B cell (primary cell): ENCODE measurements around the gene SERHL2. TPM values are rescaled to one million over a fixed set of nuclear protein-coding genes. Genes with fewer than 3 reads are reported as not detected.
A peak's percentile ranks its signal among the peaks of the same experiment; 100 is the strongest.

Experiments used
- ATAC-seq: fragments of 200-7000 bp; cut with Tn5 transposase; one replicate; pipeline ENCODE4 v1.10.0; 2021; ENCODE audit warnings: low read depth, mild to moderate bottlenecking, moderate number of reproducible peaks, moderate library complexity
- CTCF ChIA-PET: fragments of 350-600 bp; sonication (Branson Sonifier 250); formaldehyde crosslinking; loops from one replicate; lab custom pipeline; 2021; ENCODE audit warnings: antibody characterized with exemption, inconsistent platforms; lab: Charles Lee
- POLR2A ChIA-PET: fragments of 350-600 bp; sonication (Branson Sonifier 250); formaldehyde crosslinking; loops from one replicate; lab custom pipeline; 2021; ENCODE audit warnings: antibody characterized with exemption; lab: Charles Lee
- DNase-seq: peaks from one replicate; pipeline ENCODE4 v3.0.0; 2013
- H2AFZ ChIP-seq: 2 replicates; pipeline ENCODE4 v1.6.1; 2012; ENCODE audit warnings: mild to moderate bottlenecking, low read depth, low read length; ENCODE audit not compliant: insufficient read depth, poor library complexity, severe bottlenecking
- H3K27ac ChIP-seq, 2 donors: 1 replicate in 1 of 2; 2 replicates in 1 of 2; pipeline ENCODE4 v1.5.1; 2012 to 2013; ENCODE audit warnings: low read length in 2 of 2, mild to moderate bottlenecking in 2 of 2, moderate library complexity in 1 of 2
- H3K27me3 ChIP-seq, 4 experiments: fragments of 200-600 bp in 1 of 4; sonication (generic) in 1 of 4; replicated peaks in 1 of 4; 1 replicate in 2 of 4; 2 replicates in 2 of 4; pipeline versions ENCODE4 v1.6.1 to v1.7.0; 2013 to 2016; ENCODE audit warnings: low read length in 3 of 4, mild to moderate bottlenecking in 2 of 4, mixed read lengths in 1 of 4, moderate library complexity in 1 of 4; ENCODE audit not compliant: insufficient read depth in 4 of 4, control insufficient read depth in 3 of 4; ENCODE audit errors: control extremely low read depth in 1 of 4
- H3K36me3 ChIP-seq, 2 experiments: replicated peaks in 1 of 2; 1 replicate in 1 of 2; 2 replicates in 1 of 2; pipeline versions ENCODE4 v1.6.1 to v1.7.1; 2013; ENCODE audit warnings: low read length in 1 of 2; ENCODE audit not compliant: insufficient read depth in 2 of 2, control insufficient read depth in 1 of 2; ENCODE audit errors: control extremely low read depth in 1 of 2, extremely low read depth in 1 of 2
- H3K4me1 ChIP-seq, 2 donors: fragments of 200-600 bp in 1 of 2; sonication (generic) in 1 of 2; 1 replicate in 1 of 2; 2 replicates in 1 of 2; pipeline versions ENCODE4 v1.5.1 to v1.6.1; 2013 to 2017; ENCODE audit warnings: low read length in 2 of 2; ENCODE audit not compliant: control insufficient read depth in 2 of 2, insufficient read depth in 2 of 2
- H3K4me2 ChIP-seq: replicated peaks from 2 replicates; pipeline ENCODE3; 2012; ENCODE audit warnings: mild to moderate bottlenecking, low read depth, low read length; ENCODE audit not compliant: poor library complexity, severe bottlenecking
- H3K4me3 ChIP-seq, 5 experiments: fragments of 200-600 bp in 1 of 5; sonication (generic) in 1 of 5; 1 replicate in 3 of 5; 2 replicates in 2 of 5; pipeline versions ENCODE4 v1.5.1 to v1.7.0; 2011 to 2016; ENCODE audit warnings: low read length in 4 of 5, mild to moderate bottlenecking in 4 of 5, low read depth in 2 of 5, control low read depth in 1 of 5, moderate library complexity in 1 of 5; ENCODE audit not compliant: insufficient read depth in 1 of 5; ENCODE audit errors: control extremely low read depth in 1 of 5, extremely low read depth in 1 of 5
- H3K79me2 ChIP-seq: fragments of 200-600 bp; sonication (generic); one replicate; pipeline ENCODE4 v1.6.0; 2016; ENCODE audit warnings: low read length; ENCODE audit not compliant: control insufficient read depth, insufficient read depth
- H3K9ac ChIP-seq: fragments of 200-600 bp; sonication (generic); 2 replicates; pipeline ENCODE4 v1.6.1; 2017; ENCODE audit warnings: mild to moderate bottlenecking, low read length, moderate library complexity
- H3K9me3 ChIP-seq, 3 donors: one replicate each; pipeline versions ENCODE4 v1.6.1 to v1.7.1; 2013; ENCODE audit warnings: low read length in 2 of 3; ENCODE audit not compliant: control insufficient read depth in 2 of 3, insufficient read depth in 1 of 3; ENCODE audit errors: control extremely low read depth in 1 of 3
- H4K20me1 ChIP-seq: 2 replicates; pipeline ENCODE4 v1.6.0; 2012; ENCODE audit warnings: mild to moderate bottlenecking, low read length; ENCODE audit not compliant: insufficient read depth, control insufficient read depth, poor library complexity, severe bottlenecking
- H3K27ac Mint-ChIP-seq: one replicate; pipeline ENCODE4 v1.8.0; 2021; ENCODE audit warnings: mixed read lengths
- H3K27me3 Mint-ChIP-seq: one replicate; pipeline ENCODE4 v1.8.0; 2021; ENCODE audit warnings: mixed read lengths
- H3K4me1 Mint-ChIP-seq: one replicate; pipeline ENCODE4 v1.8.0; 2021; ENCODE audit warnings: mixed read lengths
- H3K4me3 Mint-ChIP-seq: one replicate; pipeline ENCODE4 v1.8.0; 2021; ENCODE audit warnings: mixed read lengths
- H3K9me3 Mint-ChIP-seq: one replicate; pipeline ENCODE4 v1.8.0; 2022; ENCODE audit warnings: mixed read lengths; ENCODE audit not compliant: insufficient read depth
- CTCF ChIP-seq: fragments of 200-600 bp; IDR thresholded peaks from one replicate; pipeline ENCODE4 v1.8.0; 2022; ENCODE audit warnings: antibody characterized with exemption, mild to moderate bottlenecking
- EZH2 ChIP-seq: IDR thresholded peaks from 2 replicates; pipeline ENCODE4 v1.6.1; 2012; ENCODE audit warnings: borderline replicate concordance, low read depth, mild to moderate bottlenecking, moderate library complexity, low read length; ENCODE audit not compliant: insufficient read depth, poor library complexity, severe bottlenecking
- WGBS: methylation state at CpG from one replicate; pipeline ENCODE4 v1.1.5; 2013; ENCODE audit warnings: missing lambda C conversion rate; ENCODE audit not compliant: insufficient coverage; 5-methylcytosine and 5-hydroxymethylcytosine counted together
- intact Hi-C: fragments of 100-400 bp; cut with micrococcal nuclease; formaldehyde crosslinking; loops from one replicate; pipeline ENCODE4 v1.10.0; 2022
- polyA plus RNA-seq: library from polyadenylated mRNA; depleted of rRNA; stranded (reverse); fragments of >200 nt; gene quantifications from 2 replicates; pipeline ENCODE4 v1.2.3, GENCODE V29; 2012
- total RNA-seq, 2 donors: library from RNA; stranded (reverse); fragments of 120-200 nt in 1 of 2; gene quantifications; 1 replicate in 1 of 2; 2 replicates in 1 of 2; pipeline versions ENCODE4 v1.2.3 to v1.2.4, GENCODE V29; 2013 to 2022

SERHL2 gene
- total and polyA plus RNA-seq, 2 donors (not counting 1 experiment from before 2014, with no cell fraction given), result 5.5 to 7.3 TPM

- Histone ChIP-seq H3K9ac (no peak overlapping the region), H3K4me2 (peak overlapping the region; percentile 31), H3K79me2 (no peaks in the 10 kb centered on the region), H3K27ac (no peak overlapping the region), H3K9me3 (no peaks in the 10 kb centered on the region), H3K27me3 (no peaks in the 10 kb centered on the region), H3K36me3 (peaks cover 0 to 33% of the 10 kb centered on the region in 2 experiments), H3K4me3 (no peak overlapping the region), H3K4me1 (peaks cover 18 to 37% of the 10 kb centered on the region in 2 donors), H2AFZ (no peak overlapping the region), H4K20me1 (no peaks in the 10 kb centered on the region)
- 57% methylated on average over 10 of the region's 11 CpGs for whole genome bisulfite sequencing
- DNase-seq (peak; percentile 78), ATAC-seq (peak; percentile 71)
- H3K27ac Mint-ChIP-seq, result peak overlapping the region; percentile 83
- no peak for TF ChIP-seq EZH2
- peak; percentile 80 for TF ChIP-seq CTCF
- H3K9me3 Mint-ChIP-seq, result no peaks in the 10 kb centered on the region
- H3K27me3 Mint-ChIP-seq, result no peaks in the 10 kb centered on the region
- POLR2A ChIA-PET, result interaction anchor here (2.2 kb wide), 1 partner anchor 28 kb away, joined by 13 read pairs; the partner anchor contains the start of gene CYB5R3
- CTCF ChIA-PET, result interaction anchor here (0.6 to 4.0 kb wide), 30 partner anchors 8 to 412 kb away, joined by 3 to 27 read pairs (median 4); partner anchors contain the start of genes ATP5MGL and CYB5R3
- no peak overlapping the region for H3K4me3 Mint-ChIP-seq
- peaks cover 36% of the 10 kb centered on the region for H3K4me1 Mint-ChIP-seq
- intact Hi-C loops, result loop anchor here (2.0 kb wide), 1 partner anchor 199 kb away; no protein-coding TSS in a partner anchor
Observed at GRCh38 chr22:42621505-42622002, 67.8 kb downstream of the SERHL2 start.

- no peaks in the 10 kb centered on the region for H3K27me3 Mint-ChIP-seq
- no peaks in the 10 kb centered on the region for H3K9me3 Mint-ChIP-seq
- H3K27me3 ChIP-seq, result no peaks in the 10 kb centered on the region
- H3K36me3 ChIP-seq, result peaks cover 0 to 39% of the 10 kb centered on the region in 2 experiments
- H3K4me2 ChIP-seq, result no peak overlapping the region
- H4K20me1 ChIP-seq, result no peaks in the 10 kb centered on the region
- CTCF ChIA-PET, result interaction anchor here (0.6 to 4.0 kb wide), 20 partner anchors 15 to 411 kb away, joined by 3 to 27 read pairs (median 5); partner anchors contain the start of genes ATP5MGL and CYB5R3
- no peak overlapping the region for H3K4me3 ChIP-seq
- ATAC-seq (no peak), DNase-seq (peak; percentile 26)
- no peak for TF ChIP-seq EZH2
- no peak for TF ChIP-seq CTCF
- H3K27ac ChIP-seq, result no peak overlapping the region
- no peak overlapping the region for H3K27ac Mint-ChIP-seq
- H3K4me1 ChIP-seq, result peaks cover 18 to 37% of the 10 kb centered on the region in 2 donors
- H2AFZ ChIP-seq, result no peak overlapping the region
- H3K9me3 ChIP-seq, result no peaks in the 10 kb centered on the region
- no peaks in the 10 kb centered on the region for H3K79me2 ChIP-seq
- H3K4me1 Mint-ChIP-seq, result peaks cover 35% of the 10 kb centered on the region
- POLR2A ChIA-PET, result interaction anchor here (0.6 to 2.4 kb wide), 4 partner anchors 8 to 59 kb away, joined by 4 to 13 read pairs (median 10); partner anchors contain the start of genes CYB5R3 and POLDIP3
- no peak overlapping the region for H3K4me3 Mint-ChIP-seq
- intact Hi-C loops, result no loop called here
- WGBS, result 98% methylated on average over 16 of the region's 20 CpGs
- H3K9ac ChIP-seq, result no peak overlapping the region
Observed at GRCh38 chr22:42622061-42622710, 68.4 kb downstream of the SERHL2 start.
